SH-SY5Y (cell line): ENCODE data around the gene EDEM1.

Experiments used
- GATA2 ChIP-seq: IDR thresholded peaks from 2 replicates; pipeline ENCODE4 v1.6.1; 2011; ENCODE audit warnings: mild to moderate bottlenecking, low read depth, low read length
- GATA3 ChIP-seq: IDR thresholded peaks from 2 replicates; pipeline ENCODE4 v1.6.1; 2011; ENCODE audit warnings: low read depth, mild to moderate bottlenecking, low read length, moderate library complexity

- TF ChIP-seq GATA2 (no peak), GATA3 (no peak)
Observed at GRCh38 chr3:5232570-5232969, 45.1 kb downstream of the EDEM1 start.
